ENCODE results near the gene CEMIP. TPM values are rescaled to one million over a fixed set of nuclear protein-coding genes. Genes with fewer than 3 reads are reported as not detected.

The CEMIP gene
- total and polyA plus RNA-seq, 2 experiments from 2014 or later, result 0.27 to 2.1 TPM

GRCh38 chr15:80823120-80823519, 44.0 kb downstream of the CEMIP start:
- ATAC-seq, result no peak
- no peaks in the 10 kb centered on the region for H3K27me3 ChIP-seq (ENCODE audit: insufficient read depth)

GRCh38 chr15:80823995-80824394, 44.8 kb downstream of the CEMIP start:
- H4K20me1 ChIP-seq (replicated peaks; ENCODE audit: insufficient read depth), result no peaks in the 10 kb centered on the region
- no peak overlapping the region for H3K4me3 ChIP-seq
- H3K4me2 ChIP-seq, result 0 out of 2 replicates have a peak overlapping the region, but pooled peaks have one; percentile 14
- H3K79me2 ChIP-seq (replicated peaks; ENCODE audit: insufficient read depth), result no peaks in the 10 kb centered on the region
- peaks cover 33% of the 10 kb centered on the region for H3K9me2 ChIP-seq (ENCODE audit: insufficient read depth)
- no peaks in the 10 kb centered on the region for H3K27me3 ChIP-seq (ENCODE audit: insufficient read depth)
- DNase-seq (ENCODE audit: low spot score) (no peak), ATAC-seq (no peak)
- Mint-ChIP-seq H3K4me3 (no peak overlapping the region), H3K9me3 (no peaks in the 10 kb centered on the region), H3K27ac (no peak overlapping the region), H3K4me1 (peaks cover 10% of the 10 kb centered on the region), H3K36me3 (ENCODE audit: low read depth) (no peaks in the 10 kb centered on the region; the same call in 2 of the 3 replicates), H3K27me3 (ENCODE audit: insufficient read depth, low read depth, poor library complexity) (peaks cover 9% of the 10 kb centered on the region)
- peaks cover 19% of the 10 kb centered on the region for H3K4me1 ChIP-seq (ENCODE audit: insufficient read depth)
- H2AFZ ChIP-seq, result no peak overlapping the region
- no peaks in the 10 kb centered on the region for H3K36me3 ChIP-seq (ENCODE audit: insufficient read depth)
- no peaks in the 10 kb centered on the region for H3F3A ChIP-seq (replicated peaks; ENCODE audit: low read depth)
- H3K27ac ChIP-seq (ENCODE audit: low read depth), result no peak overlapping the region
- TF ChIP-seq EZH2phosphoT487 (IDR thresholded peaks at IDR 0.05; ENCODE audit: unreplicated experiment) (no peak), JUNB (IDR thresholded peaks at IDR 0.05; ENCODE audit: unreplicated experiment) (no peak), NANOG (IDR thresholded peaks at IDR 0.05; ENCODE audit: borderline replicate concordance) (no peak), REST (IDR thresholded peaks at IDR 0.05; ENCODE audit: unreplicated experiment) (no peak), ZNF331 (CRISPR knock-in tag; IDR thresholded peaks at IDR 0.05; ENCODE audit: low read depth) (no peak), POLR2AphosphoS5 (IDR thresholded peaks at IDR 0.05; ENCODE audit: low read depth) (no peak), ETS1 (IDR thresholded peaks at IDR 0.05) (no peak), EZH2 (IDR thresholded peaks at IDR 0.05; ENCODE audit: low read depth, unreplicated experiment) (no peak), ZNF462 (CRISPR knock-in tag; IDR thresholded peaks at IDR 0.05) (no peak)

More at GRCh38 chr15:80823120-80823519, 44.0 kb downstream of the CEMIP start:
- H3K9me2 ChIP-seq (ENCODE audit: insufficient read depth), result peaks cover 36% of the 10 kb centered on the region
- no peak overlapping the region for H3K4me3 ChIP-seq
- no peak overlapping the region for H3K27ac ChIP-seq (ENCODE audit: low read depth)
- H4K20me1 ChIP-seq (replicated peaks; ENCODE audit: insufficient read depth), result no peaks in the 10 kb centered on the region
- Mint-ChIP-seq H3K27me3 (ENCODE audit: insufficient read depth, low read depth, poor library complexity) (peaks cover 9% of the 10 kb centered on the region), H3K4me1 (peaks cover 10% of the 10 kb centered on the region), H3K4me3 (no peak overlapping the region), H3K36me3 (ENCODE audit: low read depth) (no peaks in the 10 kb centered on the region; the same call in 2 of the 3 replicates), H3K9me3 (no peaks in the 10 kb centered on the region), H3K27ac (no peak overlapping the region)
- H3F3A ChIP-seq (replicated peaks; ENCODE audit: low read depth), result no peaks in the 10 kb centered on the region
- H3K79me2 ChIP-seq (replicated peaks; ENCODE audit: insufficient read depth), result no peaks in the 10 kb centered on the region
- no peak for DNase-seq (ENCODE audit: low spot score)
- H3K4me1 ChIP-seq (ENCODE audit: insufficient read depth), result peaks cover 19% of the 10 kb centered on the region
- no peak overlapping the region for H3K4me2 ChIP-seq
- no peak for TF ChIP-seq CREB1 (CRISPR knock-in tag; IDR thresholded peaks at IDR 0.05; ENCODE audit: low read depth)
- no peaks in the 10 kb centered on the region for H3K36me3 ChIP-seq (ENCODE audit: insufficient read depth)
- no peak overlapping the region for H2AFZ ChIP-seq
